NT2/D1 (cell line): ENCODE results near the gene LMAN2.

Source experiments
- SUZ12 ChIP-seq: IDR thresholded peaks from 2 replicates; pipeline ENCODE4 v1.6.1; 2011; ENCODE audit not compliant: insufficient read length, insufficient read depth; ENCODE audit errors: extremely low read depth
- ZNF274 ChIP-seq: IDR thresholded peaks from 2 replicates; pipeline ENCODE4 v1.6.1; 2011; ENCODE audit warnings: mild to moderate bottlenecking, low read depth, low read length

GRCh38 chr5:177372034-177372896 is 20.8 kb upstream of the LMAN2 start:
- TF ChIP-seq SUZ12, result no peak
- no peak for TF ChIP-seq ZNF274
